Measurements from ENCODE around the gene TEKT2.
A peak's percentile ranks its signal among the peaks of the same experiment; 100 is the strongest.

The TEKT2 gene

DNA sequence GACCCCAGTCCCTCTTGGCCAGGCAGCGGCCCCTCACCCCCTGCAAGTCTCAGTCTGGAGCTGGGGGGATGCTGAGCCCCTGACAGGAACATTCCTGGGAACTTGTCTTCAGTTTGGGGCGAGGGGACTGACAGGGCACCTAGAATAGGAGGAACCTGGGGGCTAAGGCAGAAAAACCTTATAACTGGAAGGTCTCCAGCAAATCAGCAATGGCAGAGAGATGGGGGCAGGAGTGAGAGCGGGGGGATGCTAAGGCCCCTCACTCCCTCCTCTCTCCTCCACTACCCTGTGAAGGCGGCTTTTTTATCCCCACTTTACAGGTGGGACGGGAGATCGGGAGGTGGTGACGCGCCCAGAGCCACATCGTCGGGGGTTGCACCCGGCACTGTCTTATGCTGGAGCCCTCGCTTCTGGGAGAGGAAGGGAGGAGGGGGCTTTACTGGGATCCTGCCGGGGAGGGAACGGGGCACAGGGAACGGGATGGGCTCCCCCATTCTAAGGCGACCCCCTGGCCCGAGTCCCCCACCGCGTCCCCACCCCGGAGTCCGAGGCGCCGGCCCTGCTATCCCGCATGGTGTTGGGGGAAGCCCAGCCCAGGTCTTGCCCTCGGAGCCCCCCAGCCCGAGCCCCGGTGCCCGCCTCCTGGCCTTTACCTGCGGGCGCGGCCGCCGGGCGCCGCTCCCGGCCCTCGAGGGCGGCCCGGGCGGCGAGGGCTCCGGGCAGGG lies 40.7 kb downstream of the TEKT2 start:
- peak overlapping the region; percentile 17 for H3K4me3 ChIP-seq (ENCODE audit: insufficient read length, low read depth)
- H3K9me3 ChIP-seq (ENCODE audit: insufficient read depth, low read length) = no peaks in the 10 kb centered on the region
- TF ChIP-seq SUZ12 (IDR thresholded peaks at IDR 0.05; ENCODE audit: extremely low read depth, insufficient read depth, insufficient read length) = no peak
- peaks cover 20% of the 10 kb centered on the region for H3K4me1 ChIP-seq (ENCODE audit: insufficient read depth, insufficient read length)
- no peak overlapping the region for H3K9ac ChIP-seq (ENCODE audit: insufficient read length, low read depth)
- H3K27me3 ChIP-seq (ENCODE audit: insufficient read depth, insufficient read length) = peaks cover 49% of the 10 kb centered on the region
- no peaks in the 10 kb centered on the region for H3K36me3 ChIP-seq (ENCODE audit: insufficient read depth, insufficient read length, low read length)
- no peak for DNase-seq (ENCODE audit: low read depth, low spot score)

DNA sequence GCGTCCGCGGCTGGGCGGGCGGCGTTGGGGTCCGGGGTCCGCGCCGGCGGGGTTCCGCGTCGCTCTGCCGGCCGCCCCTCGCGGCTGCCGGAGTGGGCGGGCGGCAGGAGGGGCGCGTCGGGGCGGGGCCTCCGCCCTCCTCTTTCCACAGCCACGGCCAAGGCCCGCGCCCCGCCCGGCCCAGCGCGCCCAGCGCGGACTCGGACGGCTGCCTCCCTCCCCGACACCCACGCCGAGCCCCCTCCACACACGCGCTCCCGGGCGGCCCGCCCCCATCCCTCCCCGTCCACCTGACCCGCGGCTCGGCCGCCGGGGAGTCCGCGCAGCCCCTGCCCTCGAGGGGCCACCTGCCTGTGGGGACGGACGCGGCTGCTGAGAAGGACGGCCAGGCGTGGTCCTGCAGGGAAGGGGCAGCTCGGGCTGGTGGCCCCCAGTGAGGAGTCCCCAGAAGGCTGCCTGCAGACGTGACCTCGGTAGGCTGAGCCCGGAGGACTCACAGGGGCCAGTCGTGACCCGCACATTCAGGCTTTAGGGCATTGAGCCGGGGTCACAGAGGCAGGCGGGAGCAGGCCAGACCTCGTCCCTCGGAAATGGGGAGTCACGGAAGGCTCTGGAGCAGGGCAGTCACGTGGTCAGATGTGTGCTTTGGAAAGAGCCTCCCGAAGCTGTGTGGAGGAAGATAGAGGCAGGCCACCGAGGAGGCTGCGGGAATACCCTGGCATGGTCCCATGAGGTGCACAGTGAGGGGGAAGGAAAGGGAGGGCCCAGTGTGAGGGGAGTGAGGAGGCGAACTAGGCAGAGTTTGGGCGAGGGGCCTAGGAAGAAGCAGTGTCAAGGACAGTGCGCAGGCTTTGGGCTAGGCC lies 41.5 kb downstream of the TEKT2 start, which contains the start of gene COL8A2:
Gene COL8A2 (minus strand): TSS at position 94 of the 863 bp plus-strand sequence. CDS start 24,980 bp downstream, outside the sequence.
- H3K4me1 ChIP-seq (ENCODE audit: insufficient read depth, insufficient read length) = peaks cover 20% of the 10 kb centered on the region
- H3K9ac ChIP-seq (ENCODE audit: insufficient read length, low read depth) = peak within 1 kb of the TSS; percentile 68
- DNase-seq (ENCODE audit: low read depth, low spot score) = no peak
- no peaks in the 10 kb centered on the region for H3K36me3 ChIP-seq (ENCODE audit: insufficient read depth, insufficient read length, low read length)
- no peaks in the 10 kb centered on the region for H3K9me3 ChIP-seq (ENCODE audit: insufficient read depth, low read length)
- H3K27me3 ChIP-seq (ENCODE audit: insufficient read depth, insufficient read length) = peaks cover 49% of the 10 kb centered on the region
- TF ChIP-seq ZNF274 (IDR thresholded peaks at IDR 0.05; ENCODE audit: low read depth, low read length) (no peak), YY1 (IDR thresholded peaks at IDR 0.05; ENCODE audit: insufficient read depth, insufficient read length) (no peak), SUZ12 (IDR thresholded peaks at IDR 0.05; ENCODE audit: extremely low read depth, insufficient read depth, insufficient read length) (peak; percentile 74)
- peak within 1 kb of the TSS; percentile 17 for H3K4me3 ChIP-seq (ENCODE audit: insufficient read length, low read depth)

DNA sequence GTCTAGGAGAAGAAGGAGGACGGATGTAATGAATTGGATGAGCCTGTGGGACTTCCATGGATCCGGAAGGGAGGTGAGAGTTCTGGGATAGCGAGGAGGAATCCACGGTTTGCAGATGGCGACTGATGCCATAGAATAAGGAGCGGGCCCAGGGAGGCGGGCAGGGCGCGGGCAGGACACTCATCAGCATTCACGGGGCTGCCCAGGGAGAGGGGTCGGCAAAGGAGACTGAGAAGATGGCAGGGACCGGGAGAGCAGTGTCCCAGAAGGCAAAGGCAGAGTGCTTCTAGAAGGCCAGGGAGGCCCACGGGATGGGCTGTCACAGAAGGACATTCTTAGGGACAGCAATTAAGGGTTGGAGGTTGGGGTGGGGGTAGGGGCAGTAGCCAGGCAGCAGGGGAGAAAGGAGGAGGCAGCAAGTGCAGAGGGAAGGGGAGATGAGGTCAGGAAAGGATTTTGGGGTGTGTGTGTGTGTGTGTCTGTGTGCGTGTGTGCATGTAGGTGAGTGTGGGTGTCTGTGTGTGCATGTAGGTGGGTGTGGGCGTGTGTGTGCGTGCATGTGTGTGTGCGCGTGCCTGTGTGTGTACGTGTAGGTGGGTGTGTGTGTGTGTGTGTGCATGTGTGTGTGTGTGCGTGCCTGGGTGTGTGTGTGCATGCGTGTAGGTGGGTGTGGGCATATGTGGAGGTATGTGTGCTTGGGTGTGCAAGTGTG lies 42.3 kb downstream of the TEKT2 start:
- Histone ChIP-seq H3K4me3 (ENCODE audit: insufficient read length, low read depth) (no peak overlapping the region), H3K9ac (ENCODE audit: insufficient read length, low read depth) (peak overlapping the region; percentile 18), H3K27me3 (ENCODE audit: insufficient read depth, insufficient read length) (peaks cover 49% of the 10 kb centered on the region), H3K4me1 (ENCODE audit: insufficient read depth, insufficient read length) (peaks cover 20% of the 10 kb centered on the region), H3K9me3 (ENCODE audit: insufficient read depth, low read length) (no peaks in the 10 kb centered on the region), H3K36me3 (ENCODE audit: insufficient read depth, insufficient read length, low read length) (no peaks in the 10 kb centered on the region)
- TF ChIP-seq ZNF274 (IDR thresholded peaks at IDR 0.05; ENCODE audit: low read depth, low read length) = no peak
- TF ChIP-seq YY1 (IDR thresholded peaks at IDR 0.05; ENCODE audit: insufficient read depth, insufficient read length) = no peak
- TF ChIP-seq SUZ12 (IDR thresholded peaks at IDR 0.05; ENCODE audit: extremely low read depth, insufficient read depth, insufficient read length) = no peak
- DNase-seq (ENCODE audit: low read depth, low spot score) = no peak

DNA sequence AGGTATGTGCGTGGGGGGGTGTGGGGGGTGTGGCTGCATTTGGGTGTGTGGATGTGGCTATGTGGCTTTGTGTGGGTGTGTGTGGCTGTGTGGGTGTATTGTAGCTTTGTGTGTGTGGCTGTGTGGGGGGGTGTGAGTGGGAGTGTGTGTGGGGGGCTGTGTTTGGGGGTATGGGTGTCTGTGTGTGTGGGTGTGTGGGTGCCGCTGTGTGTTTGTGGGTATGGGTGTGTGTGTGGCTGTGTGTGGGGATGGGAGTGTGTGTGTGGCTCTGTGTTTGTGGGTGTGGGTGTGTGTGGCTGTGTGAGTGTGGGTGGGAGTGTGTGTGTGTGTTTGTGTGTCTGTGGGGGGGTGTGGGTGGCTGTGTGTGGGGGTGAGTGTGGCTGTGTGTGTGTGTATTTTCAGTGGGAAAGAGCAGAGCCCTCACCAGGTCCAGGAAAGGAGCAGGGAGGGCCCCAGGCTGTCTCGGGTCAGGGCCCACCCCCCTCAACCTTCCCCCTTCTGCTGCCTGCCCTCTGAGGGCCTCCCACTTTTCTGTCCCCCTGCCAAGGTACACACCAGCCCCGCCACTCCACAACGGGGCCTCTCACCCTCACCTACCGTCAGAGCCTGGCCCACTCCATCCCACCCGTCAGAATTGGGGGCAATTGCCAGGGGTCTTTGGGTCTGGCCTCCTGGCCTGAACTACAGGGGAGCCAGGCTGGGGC lies 43.1 kb downstream of the TEKT2 start:
- Histone ChIP-seq H3K4me3 (ENCODE audit: insufficient read length, low read depth) (no peak overlapping the region), H3K4me1 (ENCODE audit: insufficient read depth, insufficient read length) (peaks cover 20% of the 10 kb centered on the region), H3K9me3 (ENCODE audit: insufficient read depth, low read length) (no peaks in the 10 kb centered on the region), H3K27me3 (ENCODE audit: insufficient read depth, insufficient read length) (peaks cover 49% of the 10 kb centered on the region), H3K9ac (ENCODE audit: insufficient read length, low read depth) (no peak overlapping the region), H3K36me3 (ENCODE audit: insufficient read depth, insufficient read length, low read length) (no peaks in the 10 kb centered on the region)
- TF ChIP-seq SUZ12 (IDR thresholded peaks at IDR 0.05; ENCODE audit: extremely low read depth, insufficient read depth, insufficient read length) (no peak), YY1 (IDR thresholded peaks at IDR 0.05; ENCODE audit: insufficient read depth, insufficient read length) (no peak), ZNF274 (IDR thresholded peaks at IDR 0.05; ENCODE audit: low read depth, low read length) (no peak)
- DNase-seq (ENCODE audit: low read depth, low spot score) = no peak

DNA sequence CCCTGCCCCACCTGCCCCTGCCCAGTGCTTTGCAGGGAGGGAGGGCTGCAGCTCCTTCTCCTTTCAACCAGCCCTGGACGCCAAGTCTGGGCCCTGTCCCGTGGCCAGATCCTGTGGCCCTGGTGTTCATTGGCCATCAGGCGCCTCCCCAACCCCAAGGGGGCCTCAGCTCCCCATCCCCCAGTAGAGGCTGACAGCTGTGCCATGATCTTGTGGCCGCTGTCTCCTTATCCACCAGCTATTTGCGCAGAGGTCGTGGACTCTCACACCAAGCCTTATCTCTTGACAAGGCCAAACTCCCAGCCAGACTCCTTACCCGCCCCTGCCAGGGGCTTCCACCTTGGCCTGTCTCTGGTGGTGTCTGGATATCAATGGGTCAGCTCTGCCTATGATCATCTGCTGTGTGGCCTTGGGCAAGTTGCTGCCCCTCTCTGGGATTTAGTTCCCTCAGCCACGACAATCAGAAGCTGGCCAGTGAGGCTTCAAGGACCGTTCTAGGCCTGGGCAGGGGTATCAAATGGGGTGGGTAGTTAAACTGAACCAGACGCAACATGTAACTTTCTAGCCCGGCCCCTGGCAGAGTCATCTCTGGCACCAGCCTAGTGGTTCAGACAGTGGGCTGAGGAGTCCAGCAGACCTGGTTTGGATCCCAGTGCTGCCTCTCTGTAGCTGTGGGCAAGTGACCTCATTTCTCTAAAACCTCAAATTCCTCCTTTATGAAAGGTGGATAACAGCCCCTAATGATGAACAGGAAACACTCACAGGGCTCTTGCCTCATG lies 44.4 kb downstream of the TEKT2 start:
- no peak overlapping the region for H3K9ac ChIP-seq (ENCODE audit: insufficient read length, low read depth)
- H3K4me1 ChIP-seq (ENCODE audit: insufficient read depth, insufficient read length) = peaks cover 20% of the 10 kb centered on the region
- peaks cover 37% of the 10 kb centered on the region for H3K27me3 ChIP-seq (ENCODE audit: insufficient read depth, insufficient read length)
- no peak for TF ChIP-seq YY1 (IDR thresholded peaks at IDR 0.05; ENCODE audit: insufficient read depth, insufficient read length)
- TF ChIP-seq ZNF274 (IDR thresholded peaks at IDR 0.05; ENCODE audit: low read depth, low read length) = no peak
- no peak for TF ChIP-seq SUZ12 (IDR thresholded peaks at IDR 0.05; ENCODE audit: extremely low read depth, insufficient read depth, insufficient read length)
- no peaks in the 10 kb centered on the region for H3K9me3 ChIP-seq (ENCODE audit: insufficient read depth, low read length)
- DNase-seq (ENCODE audit: low read depth, low spot score) = no peak
- H3K4me3 ChIP-seq (ENCODE audit: insufficient read length, low read depth) = no peak overlapping the region
- no peaks in the 10 kb centered on the region for H3K36me3 ChIP-seq (ENCODE audit: insufficient read depth, insufficient read length, low read length)

DNA sequence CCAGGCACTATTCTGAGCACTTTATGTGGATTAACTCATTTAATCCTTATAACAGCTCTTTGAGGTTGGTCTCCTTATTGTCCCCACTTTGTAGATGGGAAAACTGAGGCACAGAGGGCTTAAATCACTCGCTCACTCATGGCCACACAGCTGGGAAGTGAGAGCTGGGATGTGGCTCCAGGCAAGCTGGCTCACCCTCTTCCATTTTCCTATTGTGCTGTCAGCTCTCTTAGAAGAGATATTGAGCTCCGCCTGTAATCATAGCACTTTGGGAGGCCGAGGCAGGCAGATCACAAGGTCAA lies 45.0 kb downstream of the TEKT2 start:
- peaks cover 24% of the 10 kb centered on the region for H3K4me1 ChIP-seq (ENCODE audit: insufficient read depth, insufficient read length)
- H3K27me3 ChIP-seq (ENCODE audit: insufficient read depth, insufficient read length) = peaks cover 31% of the 10 kb centered on the region

More for the DNA sequence above, 45.0 kb downstream of the TEKT2 start:
- Histone ChIP-seq H3K9me3 (ENCODE audit: insufficient read depth, low read length) (no peaks in the 10 kb centered on the region), H3K9ac (ENCODE audit: insufficient read length, low read depth) (no peak overlapping the region), H3K36me3 (ENCODE audit: insufficient read depth, insufficient read length, low read length) (no peaks in the 10 kb centered on the region), H3K4me3 (ENCODE audit: insufficient read length, low read depth) (no peak overlapping the region)
- DNase-seq (ENCODE audit: low read depth, low spot score) = no peak
- TF ChIP-seq SUZ12 (IDR thresholded peaks at IDR 0.05; ENCODE audit: extremely low read depth, insufficient read depth, insufficient read length) = no peak
- no peak for TF ChIP-seq ZNF274 (IDR thresholded peaks at IDR 0.05; ENCODE audit: low read depth, low read length)
- no peak for TF ChIP-seq YY1 (IDR thresholded peaks at IDR 0.05; ENCODE audit: insufficient read depth, insufficient read length)
